ENCODE data around the gene RASGRP3.

The RASGRP3 gene

GRCh38 chr2:33497221-33497650, 20.8 kb downstream of the RASGRP3 start:
- no peak for TF ChIP-seq FOXM1 (IDR thresholded peaks at IDR 0.05; ENCODE audit: borderline replicate concordance, low read depth)

DNA sequence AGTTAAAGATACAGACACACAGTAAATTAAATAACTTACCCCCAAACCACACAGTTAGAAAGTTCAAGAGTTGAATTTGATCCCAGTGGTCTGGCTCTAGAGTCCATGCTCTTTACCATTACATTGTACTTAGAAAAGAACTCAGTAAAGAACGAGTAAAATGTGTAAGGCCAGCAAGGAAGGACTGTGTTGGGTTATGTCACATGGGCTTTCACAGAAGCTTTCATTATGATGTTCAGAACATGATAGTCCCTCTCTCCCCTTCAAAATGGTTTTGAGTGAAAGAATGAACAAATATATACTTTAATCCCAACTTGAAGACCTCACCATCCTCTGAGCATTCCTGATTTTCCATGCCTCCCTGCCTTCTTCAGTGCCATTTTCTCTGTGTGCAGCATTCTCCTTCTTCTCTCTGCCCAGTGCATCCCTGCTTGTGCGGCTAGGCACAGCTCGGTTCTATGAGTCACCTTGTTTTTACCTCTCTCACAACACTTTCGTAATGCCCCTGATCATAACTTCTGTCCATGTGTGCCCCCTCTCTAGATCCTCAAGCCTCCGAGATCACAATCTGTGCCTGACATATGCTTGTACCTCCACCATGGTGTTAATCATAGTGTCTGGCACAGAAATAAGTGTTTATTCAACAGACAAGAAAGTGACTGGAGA, 22.0 kb downstream of the RASGRP3 start:
- TF ChIP-seq CREB1 (IDR thresholded peaks at IDR 0.05; ENCODE audit: low read depth) (no peak), ZBTB7A (IDR thresholded peaks at IDR 0.05; ENCODE audit: low read depth) (no peak), TEAD4 (IDR thresholded peaks at IDR 0.05) (no peak), USF1 (IDR thresholded peaks at IDR 0.05) (no peak)

DNA sequence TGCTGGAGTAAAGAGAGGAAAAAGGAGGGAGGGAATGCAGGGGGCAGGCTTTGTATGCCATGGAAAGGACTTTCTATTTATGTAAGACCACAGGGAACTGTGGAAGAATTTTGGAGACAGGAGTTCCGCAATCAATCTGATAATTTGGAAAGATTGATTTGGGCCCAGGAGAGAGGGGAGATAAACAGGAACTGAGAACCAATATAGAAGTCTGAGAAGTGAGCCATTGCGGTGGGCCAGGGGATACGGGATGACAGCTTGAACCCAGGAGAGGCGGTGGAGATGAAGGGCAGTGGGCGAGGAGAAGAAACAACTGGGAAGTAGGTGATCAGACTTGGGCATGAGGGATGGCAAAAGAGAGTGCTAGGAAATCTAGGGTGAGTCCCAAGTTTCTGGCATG, 23.7 kb downstream of the RASGRP3 start:
- TF ChIP-seq EP300 (IDR thresholded peaks at IDR 0.05; ENCODE audit: borderline replicate concordance) (no peak), EGR1 (IDR thresholded peaks at IDR 0.05) (no peak), NFIC (IDR thresholded peaks at IDR 0.05) (no peak)

DNA sequence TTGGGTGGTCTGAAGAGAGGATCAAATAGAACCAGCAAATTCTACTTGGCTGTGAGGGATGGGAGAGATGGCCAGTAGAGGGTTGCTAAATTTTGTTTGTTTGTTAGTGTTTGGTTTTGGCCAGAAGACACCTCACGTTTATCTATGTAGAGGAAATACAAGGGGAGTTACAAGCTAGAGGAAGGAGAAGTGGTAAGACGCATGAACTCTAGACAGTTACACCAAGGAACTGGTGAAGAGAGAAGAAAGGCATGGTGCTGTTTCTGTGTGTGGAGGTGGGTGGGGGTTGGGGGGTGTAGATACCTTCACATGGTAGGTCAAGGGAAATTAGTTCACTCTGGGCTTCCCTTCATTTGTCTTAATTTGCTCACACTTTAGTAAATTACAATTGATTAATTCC, 25.6 kb downstream of the RASGRP3 start:
- no peak for TF ChIP-seq TCF12 (IDR thresholded peaks at IDR 0.05; ENCODE audit: low read depth)
- no peak for TF ChIP-seq YY1 (IDR thresholded peaks at IDR 0.05; ENCODE audit: low read depth)
- no peak for TF ChIP-seq EP300 (IDR thresholded peaks at IDR 0.05; ENCODE audit: borderline replicate concordance)
- no peak for TF ChIP-seq USF1 (IDR thresholded peaks at IDR 0.05)
- TF ChIP-seq TEAD4 (IDR thresholded peaks at IDR 0.05) = no peak
- no peak for TF ChIP-seq NFIC (IDR thresholded peaks at IDR 0.05)

DNA sequence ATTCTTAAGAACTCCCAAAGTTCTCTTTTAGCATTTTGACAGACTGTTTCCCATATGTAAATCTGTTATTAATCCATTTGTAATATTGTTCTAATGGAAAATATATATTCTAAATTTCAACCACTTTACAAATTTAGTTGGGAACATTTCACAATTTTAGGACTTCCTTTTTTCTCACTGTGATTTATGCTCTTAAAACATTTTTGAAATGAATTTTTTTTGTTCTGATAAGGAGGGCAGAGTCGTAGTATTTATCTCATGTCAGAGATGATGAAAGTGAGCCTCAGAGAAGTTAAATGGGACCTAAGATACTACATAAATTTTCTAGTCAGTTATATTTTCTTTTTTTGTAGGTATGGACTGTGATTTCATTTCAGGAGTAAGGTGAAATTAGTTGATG, 26.6 kb downstream of the RASGRP3 start:
- no peak for TF ChIP-seq TCF12 (IDR thresholded peaks at IDR 0.05; ENCODE audit: low read depth)
- TF ChIP-seq FOXM1 (IDR thresholded peaks at IDR 0.05; ENCODE audit: borderline replicate concordance, low read depth) = no peak
- no peak for TF ChIP-seq EP300 (IDR thresholded peaks at IDR 0.05; ENCODE audit: borderline replicate concordance)
- TF ChIP-seq TEAD4 (IDR thresholded peaks at IDR 0.05) = no peak
- TF ChIP-seq TAF1 (IDR thresholded peaks at IDR 0.05; ENCODE audit: low read depth) = no peak
- TF ChIP-seq CEBPB (IDR thresholded peaks at IDR 0.05) = no peak
- no peak for TF ChIP-seq ZBTB7A (IDR thresholded peaks at IDR 0.05; ENCODE audit: low read depth)
- no peak for TF ChIP-seq RAD21 (IDR thresholded peaks at IDR 0.05; ENCODE audit: low read depth)

- TF ChIP-seq EGR1 (IDR thresholded peaks at IDR 0.05) (no peak), ZBTB7A (IDR thresholded peaks at IDR 0.05; ENCODE audit: low read depth) (no peak), MAX (IDR thresholded peaks at IDR 0.05) (no peak), CREB1 (IDR thresholded peaks at IDR 0.05; ENCODE audit: low read depth) (no peak), RAD21 (IDR thresholded peaks at IDR 0.05; ENCODE audit: low read depth) (no peak), YY1 (IDR thresholded peaks at IDR 0.05; ENCODE audit: low read depth) (no peak), CEBPB (IDR thresholded peaks at IDR 0.05) (no peak), TCF12 (IDR thresholded peaks at IDR 0.05; ENCODE audit: low read depth) (no peak), USF1 (IDR thresholded peaks at IDR 0.05) (no peak), NFIC (IDR thresholded peaks at IDR 0.05) (no peak), FOXM1 (IDR thresholded peaks at IDR 0.05; ENCODE audit: borderline replicate concordance, low read depth) (no peak), EP300 (IDR thresholded peaks at IDR 0.05; ENCODE audit: borderline replicate concordance) (no peak), TAF1 (IDR thresholded peaks at IDR 0.05; ENCODE audit: low read depth) (no peak), TEAD4 (IDR thresholded peaks at IDR 0.05) (no peak)
- TF ChIP-seq, protein P1, sequence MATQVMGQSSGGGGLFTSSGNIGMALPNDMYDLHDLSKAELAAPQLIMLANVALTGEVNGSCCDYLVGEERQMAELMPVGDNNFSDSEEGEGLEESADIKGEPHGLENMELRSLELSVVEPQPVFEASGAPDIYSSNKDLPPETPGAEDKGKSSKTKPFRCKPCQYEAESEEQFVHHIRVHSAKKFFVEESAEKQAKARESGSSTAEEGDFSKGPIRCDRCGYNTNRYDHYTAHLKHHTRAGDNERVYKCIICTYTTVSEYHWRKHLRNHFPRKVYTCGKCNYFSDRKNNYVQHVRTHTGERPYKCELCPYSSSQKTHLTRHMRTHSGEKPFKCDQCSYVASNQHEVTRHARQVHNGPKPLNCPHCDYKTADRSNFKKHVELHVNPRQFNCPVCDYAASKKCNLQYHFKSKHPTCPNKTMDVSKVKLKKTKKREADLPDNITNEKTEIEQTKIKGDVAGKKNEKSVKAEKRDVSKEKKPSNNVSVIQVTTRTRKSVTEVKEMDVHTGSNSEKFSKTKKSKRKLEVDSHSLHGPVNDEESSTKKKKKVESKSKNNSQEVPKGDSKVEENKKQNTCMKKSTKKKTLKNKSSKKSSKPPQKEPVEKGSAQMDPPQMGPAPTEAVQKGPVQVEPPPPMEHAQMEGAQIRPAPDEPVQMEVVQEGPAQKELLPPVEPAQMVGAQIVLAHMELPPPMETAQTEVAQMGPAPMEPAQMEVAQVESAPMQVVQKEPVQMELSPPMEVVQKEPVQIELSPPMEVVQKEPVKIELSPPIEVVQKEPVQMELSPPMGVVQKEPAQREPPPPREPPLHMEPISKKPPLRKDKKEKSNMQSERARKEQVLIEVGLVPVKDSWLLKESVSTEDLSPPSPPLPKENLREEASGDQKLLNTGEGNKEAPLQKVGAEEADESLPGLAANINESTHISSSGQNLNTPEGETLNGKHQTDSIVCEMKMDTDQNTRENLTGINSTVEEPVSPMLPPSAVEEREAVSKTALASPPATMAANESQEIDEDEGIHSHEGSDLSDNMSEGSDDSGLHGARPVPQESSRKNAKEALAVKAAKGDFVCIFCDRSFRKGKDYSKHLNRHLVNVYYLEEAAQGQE (IDR thresholded peaks at IDR 0.05; ENCODE audit: low read depth) = no peak
Observed at GRCh38 chr2:33505966-33506365, 29.5 kb downstream of the RASGRP3 start.

GRCh38 chr2:33509908-33510585, 33.6 kb downstream of the RASGRP3 start:
- TF ChIP-seq MAX (IDR thresholded peaks at IDR 0.05) (no peak), TEAD4 (IDR thresholded peaks at IDR 0.05) (no peak), EGR1 (IDR thresholded peaks at IDR 0.05) (no peak), TAF1 (IDR thresholded peaks at IDR 0.05; ENCODE audit: low read depth) (no peak), TCF12 (IDR thresholded peaks at IDR 0.05; ENCODE audit: low read depth) (no peak), YY1 (IDR thresholded peaks at IDR 0.05; ENCODE audit: low read depth) (no peak), EP300 (IDR thresholded peaks at IDR 0.05; ENCODE audit: borderline replicate concordance) (no peak), RAD21 (IDR thresholded peaks at IDR 0.05; ENCODE audit: low read depth) (no peak), FOXM1 (IDR thresholded peaks at IDR 0.05; ENCODE audit: borderline replicate concordance, low read depth) (no peak), CREB1 (IDR thresholded peaks at IDR 0.05; ENCODE audit: low read depth) (no peak), USF1 (IDR thresholded peaks at IDR 0.05) (no peak), CEBPB (IDR thresholded peaks at IDR 0.05) (no peak)
- TF ChIP-seq, protein P1 (IDR thresholded peaks at IDR 0.05; ENCODE audit: low read depth) = no peak

Measured in Ishikawa (cell line).